C1 segment of cervical spinal cord (tissue), 14 donors: Measurements from ENCODE around the gene SLC25A39.

ENCODE experiments used
- DNase-seq, 14 donors: peaks; one replicate each; lab custom pipeline; 2025; lab: John Stamatoyannopoulos, UW

The SLC25A39 gene

GRCh38 chr17:44280392-44280937 is 44.2 kb downstream of the SLC25A39 start:
- DNase-seq, result peak in 1 of 14 donors; percentile 21

GRCh38 chr17:44279666-44280391 is 44.8 kb downstream of the SLC25A39 start:
- peak in 10 of 14 donors; percentile 14 to 58 (median 36) for DNase-seq

- no peak for DNase-seq
These were observed 45.3 kb downstream of the SLC25A39 start for GRCh38 chr17:44279346-44279665.

- DNase-seq, result no peak
These were observed 46.6 kb downstream of the SLC25A39 start for GRCh38 chr17:44277976-44278375.

- DNase-seq, result no peak
These were observed 51.0 kb downstream of the SLC25A39 start for GRCh38 chr17:44273607-44274006.

- DNase-seq, result no peak
These were observed 51.7 kb downstream of the SLC25A39 start for GRCh38 chr17:44272954-44273353.

GRCh38 chr17:44272321-44272951 is 52.2 kb downstream of the SLC25A39 start:
- DNase-seq, result no peak
